Suprapubic skin (tissue), 4 donors: ENCODE data around the gene MYL12A.

Experiments
- EP300 ChIP-seq: sonication (generic); formaldehyde crosslinking; IDR thresholded peaks from one replicate; pipeline ENCODE4 v1.6.1; 2017; ENCODE audit warnings: antibody characterized with exemption
- POLR2A ChIP-seq, 2 donors: fragments of 450-650 bp; IDR thresholded peaks; one replicate each; pipeline ENCODE4 v1.6.1; 2017; ENCODE audit warnings: antibody characterized with exemption in 2 of 2, mild to moderate bottlenecking in 2 of 2, moderate library complexity in 2 of 2
- POLR2AphosphoS5 ChIP-seq, 3 donors: sonication (generic); formaldehyde crosslinking; IDR thresholded peaks; one replicate each; pipeline ENCODE4 v1.6.1; 2017; ENCODE audit warnings: antibody characterized with exemption in 3 of 3
- TF ChIP-seq, protein P1 (sequence below), 2 donors: fragments of 200-600 bp in 1 of 2; fragments of 450-650 bp in 1 of 2; sonication (generic) in 1 of 2; IDR thresholded peaks; one replicate each; pipeline ENCODE4 v1.5.1; 2016 to 2019; ENCODE audit warnings: antibody characterized with exemption in 2 of 2, mild to moderate bottlenecking in 1 of 2, moderate library complexity in 1 of 2

DNA sequence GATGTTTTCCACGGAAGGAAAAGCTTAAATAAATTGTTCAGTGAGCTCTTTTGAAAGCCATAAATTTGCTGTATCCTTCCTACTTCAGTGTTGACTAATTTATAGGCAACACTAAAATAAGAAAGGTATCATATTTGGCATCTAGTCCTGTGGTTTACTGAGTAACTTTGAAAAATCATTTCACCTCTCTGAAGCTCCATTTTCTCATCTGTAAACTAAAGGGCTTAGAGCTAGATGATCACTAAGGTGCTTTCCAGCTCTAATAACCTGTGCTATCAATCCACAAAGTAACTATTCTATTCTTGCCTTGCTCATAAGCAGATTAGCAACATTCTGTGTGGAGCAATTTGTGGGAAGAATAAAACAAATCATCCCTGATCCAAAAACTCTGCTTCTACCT is 24.2 kb upstream of the MYL12A start:
- TF ChIP-seq POLR2A (IDR thresholded peaks at IDR 0.05) (no peak), POLR2AphosphoS5 (IDR thresholded peaks at IDR 0.05) (no peak), EP300 (no peak)
- TF ChIP-seq, protein P1, sequence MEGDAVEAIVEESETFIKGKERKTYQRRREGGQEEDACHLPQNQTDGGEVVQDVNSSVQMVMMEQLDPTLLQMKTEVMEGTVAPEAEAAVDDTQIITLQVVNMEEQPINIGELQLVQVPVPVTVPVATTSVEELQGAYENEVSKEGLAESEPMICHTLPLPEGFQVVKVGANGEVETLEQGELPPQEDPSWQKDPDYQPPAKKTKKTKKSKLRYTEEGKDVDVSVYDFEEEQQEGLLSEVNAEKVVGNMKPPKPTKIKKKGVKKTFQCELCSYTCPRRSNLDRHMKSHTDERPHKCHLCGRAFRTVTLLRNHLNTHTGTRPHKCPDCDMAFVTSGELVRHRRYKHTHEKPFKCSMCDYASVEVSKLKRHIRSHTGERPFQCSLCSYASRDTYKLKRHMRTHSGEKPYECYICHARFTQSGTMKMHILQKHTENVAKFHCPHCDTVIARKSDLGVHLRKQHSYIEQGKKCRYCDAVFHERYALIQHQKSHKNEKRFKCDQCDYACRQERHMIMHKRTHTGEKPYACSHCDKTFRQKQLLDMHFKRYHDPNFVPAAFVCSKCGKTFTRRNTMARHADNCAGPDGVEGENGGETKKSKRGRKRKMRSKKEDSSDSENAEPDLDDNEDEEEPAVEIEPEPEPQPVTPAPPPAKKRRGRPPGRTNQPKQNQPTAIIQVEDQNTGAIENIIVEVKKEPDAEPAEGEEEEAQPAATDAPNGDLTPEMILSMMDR (IDR thresholded peaks at IDR 0.05): no peak
